HepG2 (cell line): Measurements from ENCODE around the gene GNMT. TPM values are rescaled to one million over a fixed set of nuclear protein-coding genes. Genes with fewer than 3 reads are reported as not detected.

ENCODE experiments used
- CHCHD3 ChIP-seq: sonication (generic); formaldehyde crosslinking; IDR thresholded peaks from 2 replicates; pipeline ENCODE4 v1.8.0; 2022; ENCODE audit warnings: mild to moderate bottlenecking, missing genetic modification reagents, moderate library complexity
- CREB1 ChIP-seq, 2 experiments: fragments of 450-650 bp in 1 of 2; IDR thresholded peaks; 2 replicates each; pipeline ENCODE4 v1.6.1; 2016 to 2017; ENCODE audit warnings: control low read depth in 1 of 2, mild to moderate bottlenecking in 1 of 2, missing compliant biosample characterization in 1 of 2, missing genetic modification characterization in 1 of 2
- ELK4 ChIP-seq: sonication (generic); formaldehyde crosslinking; IDR thresholded peaks from 2 replicates; pipeline ENCODE4 v1.9.0; 2021; ENCODE audit warnings: missing genetic modification reagents, borderline replicate concordance
- FOXA3 ChIP-seq: IDR thresholded peaks from 2 replicates; pipeline ENCODE4 v1.6.1; 2016; ENCODE audit warnings: missing genetic modification reagents, missing compliant biosample characterization
- GABPA ChIP-seq, 2 experiments: IDR thresholded peaks; 2 replicates each; pipeline ENCODE4 v1.6.1; 2011 to 2016; ENCODE audit warnings: low read depth in 2 of 2, low read length in 1 of 2, missing biosample characterization in 1 of 2, missing genetic modification characterization in 1 of 2
- KDM5A ChIP-seq: fragments of 200-600 bp; sonication (generic); IDR thresholded peaks from 2 replicates; pipeline ENCODE4 v1.7.0; 2018; ENCODE audit warnings: antibody characterized with exemption, mild to moderate bottlenecking, low read length, borderline replicate concordance
- MBNL3 ChIP-seq: fragments of 250-450 bp; sonication (Bioruptor Pico); conservative IDR thresholded peaks from 2 replicates; pipeline ENCODE4 v1.8.0; 2022; ENCODE audit warnings: mild to moderate bottlenecking, inconsistent platforms
- MEIS1 ChIP-seq: sonication (generic); formaldehyde crosslinking; IDR thresholded peaks from 2 replicates; pipeline ENCODE4 v1.9.0; 2021; ENCODE audit warnings: mild to moderate bottlenecking, missing genetic modification reagents, moderate library complexity, borderline replicate concordance
- MIER3 ChIP-seq: IDR thresholded peaks from 2 replicates; pipeline ENCODE4 v1.6.1; 2016; ENCODE audit warnings: missing compliant biosample characterization, borderline replicate concordance
- MTF2 ChIP-seq: sonication (generic); formaldehyde crosslinking; IDR thresholded peaks from 2 replicates; pipeline ENCODE4 v1.5.0; 2020; ENCODE audit warnings: missing genetic modification reagents, borderline replicate concordance
- POLR2AphosphoS5 ChIP-seq: IDR thresholded peaks from 2 replicates; pipeline ENCODE4 v1.6.1; 2012; ENCODE audit warnings: low read depth, low read length
- TRIM22 ChIP-seq: fragments of 450-650 bp; IDR thresholded peaks from 2 replicates; pipeline ENCODE4 v1.6.1; 2017
- ZC3H4 ChIP-seq: sonication (generic); formaldehyde crosslinking; IDR thresholded peaks from 2 replicates; pipeline ENCODE4 v1.4.0; 2020; ENCODE audit warnings: missing genetic modification reagents, borderline replicate concordance
- ZNF337 ChIP-seq: sonication (generic); formaldehyde crosslinking; IDR thresholded peaks from 2 replicates; pipeline ENCODE4 v1.5.1; 2020; ENCODE audit warnings: missing genetic modification reagents, low read depth, mild to moderate bottlenecking, borderline replicate concordance
- ZNF33A ChIP-seq: sonication (generic); formaldehyde crosslinking; IDR thresholded peaks from 2 replicates; pipeline ENCODE4 v1.5.1; 2020; ENCODE audit warnings: missing genetic modification reagents, mild to moderate bottlenecking, moderate library complexity, borderline replicate concordance
- ZNF354B ChIP-seq: sonication (generic); formaldehyde crosslinking; IDR thresholded peaks from 2 replicates; pipeline ENCODE4 v1.8.0; 2022; ENCODE audit warnings: mild to moderate bottlenecking, missing genetic modification reagents
- ZNF607 ChIP-seq: sonication (generic); formaldehyde crosslinking; IDR thresholded peaks from 2 replicates; pipeline ENCODE4 v1.5.1; 2020; ENCODE audit warnings: missing genetic modification reagents, mild to moderate bottlenecking, borderline replicate concordance
- ZNF691 ChIP-seq: sonication (generic); formaldehyde crosslinking; IDR thresholded peaks from 2 replicates; pipeline ENCODE4 v1.4.0; 2020; ENCODE audit warnings: missing genetic modification reagents, low read depth, mild to moderate bottlenecking, borderline replicate concordance
- ZSCAN21 ChIP-seq: sonication (generic); formaldehyde crosslinking; IDR thresholded peaks from 2 replicates; pipeline ENCODE4 v1.8.0; 2022; ENCODE audit warnings: mild to moderate bottlenecking, missing genetic modification reagents, moderate library complexity, borderline replicate concordance
- polyA plus RNA-seq, 8 experiments: library from polyadenylated mRNA; depleted of rRNA in 3 of 8; stranded (reverse) in 7 of 8; unstranded in 1 of 8; fragments of >200 nt; fragmentation: Illumina TruSeq in 4 of 8; extraction: Trizol in 4 of 8; gene quantifications; 2 replicates each; pipeline versions ENCODE4 v1.2.1 to v1.2.3, GENCODE V29; 2011 to 2016; ENCODE audit warnings: low read depth in 4 of 8, missing spikeins in 1 of 8, mixed read lengths in 1 of 8; ENCODE audit not compliant: insufficient read depth in 1 of 8
- total RNA-seq, 5 experiments: library from RNA; depleted of rRNA; stranded (reverse); fragments of >200 nt; fragmentation: Illumina TruSeq; extraction: Trizol; gene quantifications; 2 replicates each; pipeline ENCODE4 v1.2.3, GENCODE V29; 2016; ENCODE audit warnings: low read depth in 1 of 5
- TF ChIP-seq, protein P1 (sequence below): sonication (generic); formaldehyde crosslinking; IDR thresholded peaks from 2 replicates; pipeline ENCODE4 v1.8.0; 2022; ENCODE audit warnings: mild to moderate bottlenecking, missing genetic modification reagents
- TF ChIP-seq, protein P2 (sequence below): sonication (generic); formaldehyde crosslinking; IDR thresholded peaks from 2 replicates; pipeline ENCODE4 v1.5.0; 2020; ENCODE audit warnings: missing genetic modification reagents

GNMT gene
- total and polyA plus RNA-seq, 2 of the 13 experiments (the other 11 are each of a cell fraction or from before 2014, with no cell fraction given) = 2.8 to 7.0 TPM

- TF ChIP-seq, protein P1, sequence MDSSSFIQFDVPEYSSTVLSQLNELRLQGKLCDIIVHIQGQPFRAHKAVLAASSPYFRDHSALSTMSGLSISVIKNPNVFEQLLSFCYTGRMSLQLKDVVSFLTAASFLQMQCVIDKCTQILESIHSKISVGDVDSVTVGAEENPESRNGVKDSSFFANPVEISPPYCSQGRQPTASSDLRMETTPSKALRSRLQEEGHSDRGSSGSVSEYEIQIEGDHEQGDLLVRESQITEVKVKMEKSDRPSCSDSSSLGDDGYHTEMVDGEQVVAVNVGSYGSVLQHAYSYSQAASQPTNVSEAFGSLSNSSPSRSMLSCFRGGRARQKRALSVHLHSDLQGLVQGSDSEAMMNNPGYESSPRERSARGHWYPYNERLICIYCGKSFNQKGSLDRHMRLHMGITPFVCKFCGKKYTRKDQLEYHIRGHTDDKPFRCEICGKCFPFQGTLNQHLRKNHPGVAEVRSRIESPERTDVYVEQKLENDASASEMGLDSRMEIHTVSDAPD = peak; percentile 32; the same call in 1 of the 2 replicates
- peak; percentile 94 for TF ChIP-seq GABPA (IDR thresholded peaks at IDR 0.05; ENCODE audit: low read depth, low read length)
- peak; percentile 97 for TF ChIP-seq GABPA (CRISPR knock-in tag; IDR thresholded peaks at IDR 0.05; ENCODE audit: low read depth)
- peak; percentile 72 for TF ChIP-seq KDM5A
- no peak for TF ChIP-seq TRIM22
- no peak for TF ChIP-seq ZNF354B (CRISPR knock-in tag)
- TF ChIP-seq, protein P2, sequence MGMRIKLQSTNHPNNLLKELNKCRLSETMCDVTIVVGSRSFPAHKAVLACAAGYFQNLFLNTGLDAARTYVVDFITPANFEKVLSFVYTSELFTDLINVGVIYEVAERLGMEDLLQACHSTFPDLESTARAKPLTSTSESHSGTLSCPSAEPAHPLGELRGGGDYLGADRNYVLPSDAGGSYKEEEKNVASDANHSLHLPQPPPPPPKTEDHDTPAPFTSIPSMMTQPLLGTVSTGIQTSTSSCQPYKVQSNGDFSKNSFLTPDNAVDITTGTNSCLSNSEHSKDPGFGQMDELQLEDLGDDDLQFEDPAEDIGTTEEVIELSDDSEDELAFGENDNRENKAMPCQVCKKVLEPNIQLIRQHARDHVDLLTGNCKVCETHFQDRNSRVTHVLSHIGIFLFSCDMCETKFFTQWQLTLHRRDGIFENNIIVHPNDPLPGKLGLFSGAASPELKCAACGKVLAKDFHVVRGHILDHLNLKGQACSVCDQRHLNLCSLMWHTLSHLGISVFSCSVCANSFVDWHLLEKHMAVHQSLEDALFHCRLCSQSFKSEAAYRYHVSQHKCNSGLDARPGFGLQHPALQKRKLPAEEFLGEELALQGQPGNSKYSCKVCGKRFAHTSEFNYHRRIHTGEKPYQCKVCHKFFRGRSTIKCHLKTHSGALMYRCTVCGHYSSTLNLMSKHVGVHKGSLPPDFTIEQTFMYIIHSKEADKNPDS (CRISPR knock-in tag) = peak; percentile 46; the same call in 1 of the 2 replicates
- TF ChIP-seq MBNL3 (CRISPR knock-in tag) = no peak
- peak; percentile 69; the same call in 1 of the 2 replicates for TF ChIP-seq ZSCAN21 (CRISPR knock-in tag)
- TF ChIP-seq ZNF691 = peak; percentile 23; the same call in 1 of the 2 replicates
- peak; percentile 16; the same call in 1 of the 2 replicates for TF ChIP-seq ZC3H4 (CRISPR knock-in tag)
- TF ChIP-seq FOXA3 (CRISPR knock-in tag) = peak; percentile 50
- TF ChIP-seq MTF2 (CRISPR knock-in tag) = no peak
- TF ChIP-seq CHCHD3 (CRISPR knock-in tag) = no peak; the same call in 1 of the 2 replicates
- TF ChIP-seq ELK4 (CRISPR knock-in tag) = no peak
- TF ChIP-seq CREB1 (IDR thresholded peaks at IDR 0.05) = peak; percentile 69
- peak; percentile 78 for TF ChIP-seq CREB1 (CRISPR knock-in tag; IDR thresholded peaks at IDR 0.05)
- no peak for TF ChIP-seq ZNF33A
- TF ChIP-seq POLR2AphosphoS5 = peak; percentile 96
- TF ChIP-seq MEIS1 = peak; percentile 66; the same call in 1 of the 2 replicates
- TF ChIP-seq MIER3 = peak; percentile 87; the same call in 1 of the 2 replicates
- TF ChIP-seq ZNF337 (CRISPR knock-in tag) = peak; percentile 92; the same call in 1 of the 2 replicates
- 0 out of 2 replicates have a peak, but pooled peaks have one; percentile 11 for TF ChIP-seq ZNF607 (CRISPR knock-in tag)
These were observed 18.4 kb downstream of the GNMT start, which contains the start of gene PEX6 (continued) for GRCh38 chr6:42978839-42979522.
